Measurements from ENCODE around the gene DCC.

Gene DCC

DNA sequence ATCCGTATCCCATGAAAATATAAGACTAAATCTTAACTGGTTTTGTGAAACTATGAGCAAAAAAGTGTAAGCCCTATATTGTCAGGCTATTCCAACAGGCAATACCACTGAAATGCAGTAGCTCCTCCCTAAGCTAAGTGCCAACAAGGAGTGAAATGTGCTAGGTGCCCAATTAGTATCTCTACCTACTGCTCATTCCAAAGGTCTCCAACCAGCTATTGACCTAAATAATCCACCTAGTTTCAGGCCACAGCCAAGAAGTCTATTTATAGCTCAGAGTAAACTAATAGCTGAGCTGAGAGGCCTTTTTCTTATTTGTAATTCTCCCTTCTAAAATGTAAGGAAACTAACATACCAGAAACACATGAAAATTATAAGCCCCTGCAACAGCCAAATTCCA lies 482.2 kb downstream of the DCC start:
- no peak for DNase-seq (ENCODE audit: low read depth in 2 of 2)

GRCh38 chr18:52824126-52824525 lies 484.1 kb downstream of the DCC start:
- DNase-seq (ENCODE audit: low read depth in 2 of 2), result no peak

DNA sequence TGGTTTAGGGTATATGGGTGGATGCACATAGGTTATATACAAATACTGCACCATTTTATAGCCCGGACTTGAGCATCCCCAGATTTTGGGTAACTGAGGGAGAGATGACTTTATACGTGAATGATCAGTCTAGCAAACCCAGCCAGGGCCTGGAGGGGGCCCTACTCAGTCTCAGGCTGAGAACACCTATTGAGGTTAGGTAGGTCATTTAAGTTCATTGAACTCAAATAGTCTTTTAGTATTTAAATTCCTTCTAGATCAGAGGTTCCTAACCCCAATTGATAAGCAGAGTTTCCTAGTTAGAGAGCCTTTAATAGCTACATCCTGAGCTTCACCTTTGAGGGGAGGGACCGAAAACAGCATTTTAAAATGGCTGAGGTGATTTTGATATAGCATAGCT lies 487.0 kb downstream of the DCC start:
- DNase-seq (ENCODE audit: low read depth in 2 of 2), result no peak

- DNase-seq (ENCODE audit: low read depth in 2 of 2), result no peak
Observed at GRCh38 chr18:52829320-52829719, 489.3 kb downstream of the DCC start.

- no peak for DNase-seq (ENCODE audit: low read depth in 2 of 2)
Observed at GRCh38 chr18:52829876-52830405, 489.9 kb downstream of the DCC start.

DNA sequence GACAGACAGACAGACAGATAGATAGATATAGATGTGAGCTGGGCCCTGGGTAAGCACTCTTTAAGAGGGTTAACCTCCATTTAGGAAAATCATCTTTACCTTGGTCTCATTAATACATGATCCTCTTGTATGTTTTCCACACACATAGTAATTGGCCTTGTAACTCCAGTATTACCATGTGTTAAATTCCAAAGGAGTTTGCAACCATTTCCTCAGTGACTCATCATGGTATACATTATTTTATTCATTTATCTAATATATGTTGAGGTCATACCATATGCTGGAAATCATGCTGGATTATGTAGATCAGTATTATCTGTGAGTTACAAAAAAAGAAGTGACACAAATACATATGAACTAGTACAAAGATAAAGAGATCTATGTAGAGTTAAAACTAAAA lies 504.3 kb downstream of the DCC start:
- DNase-seq (ENCODE audit: low read depth in 2 of 2), result no peak

GRCh38 chr18:52845036-52845435 lies 505.0 kb downstream of the DCC start:
- DNase-seq (ENCODE audit: low read depth in 2 of 2), result no peak

- no peak for DNase-seq (ENCODE audit: low read depth in 2 of 2)
Observed at GRCh38 chr18:52850031-52850560, 510.1 kb downstream of the DCC start.

- DNase-seq (ENCODE audit: low read depth in 2 of 2), result no peak
Observed at GRCh38 chr18:52861558-52861957, 521.6 kb downstream of the DCC start.

DNA sequence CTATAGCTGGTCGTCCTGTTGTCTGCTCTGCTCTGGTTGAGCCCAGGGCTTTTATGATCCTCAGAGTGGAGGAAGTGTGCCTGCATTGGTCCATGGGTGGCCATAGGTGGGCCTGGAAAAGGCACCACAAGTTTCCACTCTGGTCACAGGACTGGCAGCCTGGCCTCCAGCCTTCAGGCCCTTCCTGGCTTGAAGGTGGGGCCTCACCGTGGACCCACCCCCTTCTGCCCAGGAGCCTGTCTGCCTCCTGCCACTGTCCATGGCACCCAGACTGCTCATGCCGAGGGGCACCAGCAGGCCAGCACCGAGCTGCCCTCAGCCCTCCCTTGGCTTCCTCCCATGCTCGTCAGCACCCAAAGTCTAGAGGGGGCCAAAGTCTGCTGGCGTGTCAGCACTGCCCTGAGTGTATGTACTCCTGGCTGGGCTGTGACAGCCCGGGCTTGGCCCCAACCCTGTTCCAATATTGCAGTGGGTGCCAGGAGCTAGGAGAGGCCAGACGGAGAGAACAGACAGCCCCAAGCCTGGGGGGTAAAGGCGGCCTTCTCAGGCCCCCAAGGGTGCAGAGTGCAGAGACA lies 529.4 kb downstream of the DCC start:
- DNase-seq (ENCODE audit: low read depth in 2 of 2), result no peak

GRCh38 chr18:52869942-52870907 lies 530.2 kb downstream of the DCC start:
- no peak for DNase-seq (ENCODE audit: low read depth in 2 of 2)

DNA sequence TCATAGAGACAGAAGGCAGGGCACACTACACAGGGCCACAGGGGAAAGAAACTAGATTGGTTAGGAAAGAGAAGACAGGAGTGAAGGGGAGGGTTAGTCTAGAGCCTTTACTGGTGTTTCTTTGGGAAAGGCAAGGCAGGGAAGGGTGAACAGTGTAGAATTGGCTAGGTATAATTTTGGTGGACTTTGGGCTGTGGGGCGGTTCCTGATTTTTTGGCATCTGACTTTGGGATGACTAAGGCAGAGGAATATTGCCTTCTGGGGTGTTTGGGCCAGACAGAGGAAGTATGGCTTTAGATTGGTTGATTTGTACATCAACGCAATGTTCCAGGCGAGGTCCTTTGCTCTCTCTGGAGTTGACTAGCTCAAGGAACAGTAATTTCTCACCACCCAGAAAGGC lies 534.8 kb downstream of the DCC start:
- no peak for DNase-seq (ENCODE audit: low read depth in 2 of 2)

DNA sequence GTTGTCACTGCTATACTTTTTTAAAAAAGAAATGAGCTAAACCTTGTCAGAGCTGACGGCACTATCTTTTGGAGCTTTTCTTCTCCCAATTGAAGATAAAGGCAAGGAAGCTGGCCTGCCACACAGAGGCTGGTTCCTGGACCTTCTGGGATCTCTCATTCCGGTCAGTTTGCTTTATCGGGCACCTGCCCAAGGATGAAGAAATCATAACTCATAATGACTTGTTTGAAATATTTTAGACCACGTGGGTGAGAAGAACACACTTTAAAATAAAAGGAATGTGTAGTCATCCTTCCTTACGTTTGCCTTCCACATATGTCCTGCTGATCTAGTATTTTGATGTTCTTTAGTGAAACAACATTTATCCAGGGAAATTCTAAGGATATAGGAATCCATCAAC lies 535.7 kb downstream of the DCC start:
- DNase-seq (ENCODE audit: low read depth in 2 of 2), result no peak

- DNase-seq (ENCODE audit: low read depth in 2 of 2), result no peak
Observed at GRCh38 chr18:52888014-52888413, 548.0 kb downstream of the DCC start.

- DNase-seq (ENCODE audit: low read depth in 2 of 2), result no peak
Observed at GRCh38 chr18:52894801-52895200, 554.8 kb downstream of the DCC start.

DNA sequence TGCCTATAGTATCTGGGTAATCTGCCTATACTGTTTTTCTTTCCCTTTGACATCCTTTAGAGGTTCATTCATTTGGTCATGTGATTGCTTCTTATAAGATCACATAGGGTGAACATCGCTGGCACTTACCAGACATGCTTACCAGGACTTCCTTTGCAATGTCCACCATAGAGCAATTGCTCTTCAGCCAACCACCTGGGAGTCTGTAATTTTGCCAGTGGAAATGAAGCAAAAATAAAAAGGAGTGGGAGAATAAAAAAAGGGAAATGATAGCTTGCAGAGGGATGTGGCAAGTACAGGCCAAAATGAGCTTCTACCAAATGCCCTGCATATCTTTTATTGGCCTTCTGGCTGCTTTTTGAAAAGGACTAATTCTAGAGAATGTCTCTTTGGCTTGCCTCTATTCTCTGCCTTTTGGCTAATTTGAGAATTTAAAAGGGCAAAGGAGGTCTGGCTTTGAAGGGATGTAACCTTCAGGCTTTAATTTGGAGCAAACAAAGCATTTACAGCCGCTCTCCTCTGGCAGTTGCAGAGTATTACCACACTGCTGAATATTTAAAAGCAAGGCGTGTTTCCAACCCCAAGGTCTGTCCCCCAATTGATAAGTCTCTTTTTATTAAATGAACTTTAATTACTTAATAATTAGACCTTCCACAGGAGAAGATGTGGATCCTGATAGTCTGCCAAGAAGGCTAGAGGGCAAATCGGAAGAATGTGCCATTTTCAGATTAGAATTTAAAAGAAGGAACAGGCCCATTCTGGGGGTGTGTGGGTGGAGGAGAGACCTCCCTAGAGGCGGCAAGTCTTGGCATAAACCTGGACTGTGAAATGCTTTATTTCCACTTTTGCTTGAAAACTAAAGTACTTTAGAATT lies 557.9 kb downstream of the DCC start:
- DNase-seq (ENCODE audit: low read depth in 2 of 2), result no peak

GRCh38 chr18:52898485-52899058 lies 558.6 kb downstream of the DCC start:
- no peak for DNase-seq (ENCODE audit: low read depth in 2 of 2)

DNA sequence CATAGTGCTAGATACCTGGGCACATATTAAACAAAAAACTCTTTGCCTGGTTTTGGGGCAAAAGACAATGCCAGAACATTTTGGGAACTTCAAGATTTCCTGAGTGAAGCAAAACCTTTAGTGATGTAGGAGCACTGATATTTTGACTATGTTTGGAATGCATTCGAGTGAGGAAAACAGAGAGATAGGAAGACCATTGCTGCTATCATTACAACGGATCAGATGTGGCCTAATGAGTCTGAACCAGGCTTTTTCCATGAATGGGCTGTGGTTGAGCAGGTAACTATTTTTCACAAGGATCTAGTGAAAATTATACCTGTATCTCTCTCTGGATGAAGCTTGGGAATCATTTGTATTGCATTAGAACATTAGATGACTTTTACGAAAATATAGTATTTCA lies 562.2 kb downstream of the DCC start:
- DNase-seq (ENCODE audit: low read depth in 2 of 2), result no peak

- DNase-seq (ENCODE audit: low read depth in 2 of 2), result no peak
Observed at GRCh38 chr18:52903857-52904256, 563.9 kb downstream of the DCC start.

DNA sequence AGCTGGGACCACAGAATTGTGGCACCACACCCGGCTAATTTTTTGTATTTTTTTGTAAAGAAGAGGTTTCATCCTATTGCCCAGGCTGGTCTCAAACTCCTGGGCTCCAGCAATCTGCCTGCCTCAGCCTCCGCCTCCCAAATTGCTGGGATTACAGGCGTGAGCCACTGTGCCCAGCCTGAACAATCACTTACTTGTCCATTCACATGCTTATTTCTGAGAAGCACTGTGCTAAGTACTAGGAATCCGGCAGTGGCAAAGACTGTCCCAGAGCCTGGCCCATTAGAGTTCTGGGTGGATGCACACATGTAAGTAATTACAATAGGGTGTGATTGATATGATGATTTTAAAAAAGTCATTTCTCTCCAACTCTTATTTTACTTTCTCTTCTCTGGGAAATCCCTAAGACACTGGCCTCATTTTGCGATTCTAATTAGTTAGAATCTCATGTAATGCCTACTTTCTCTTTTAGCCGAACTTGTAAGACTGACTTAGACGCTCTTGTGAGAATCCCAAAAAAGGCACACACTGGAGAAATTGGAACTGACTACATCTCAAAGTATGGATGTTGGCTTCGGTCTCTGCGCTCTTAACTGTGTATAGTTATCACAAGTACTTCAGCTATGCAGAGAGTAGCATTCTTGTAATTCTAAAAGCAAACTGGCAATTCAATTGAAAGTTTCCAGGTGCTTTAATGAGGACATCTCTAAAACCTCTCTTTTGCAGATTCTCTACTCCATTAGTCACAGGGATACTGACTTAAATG lies 567.7 kb downstream of the DCC start:
- no peak for DNase-seq (ENCODE audit: low read depth in 2 of 2)

DNA sequence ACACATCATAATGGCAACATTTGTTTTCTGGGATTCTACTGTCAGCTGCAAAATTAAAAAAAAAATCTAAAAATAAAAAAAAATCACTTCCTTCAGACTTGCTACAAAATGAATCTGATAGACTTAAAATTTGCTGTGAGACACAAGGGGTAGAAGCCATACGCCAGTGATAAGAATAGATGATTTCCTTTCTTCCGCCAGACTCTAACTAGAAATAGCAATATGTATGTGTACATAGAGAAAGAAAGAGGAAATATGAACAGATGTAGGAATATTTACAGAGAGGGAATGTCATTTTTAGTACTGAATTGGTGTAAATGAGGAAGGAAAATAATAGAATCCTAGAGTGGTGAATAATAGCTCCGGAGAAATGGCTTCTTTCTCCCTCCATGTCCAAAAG lies 574.2 kb downstream of the DCC start:
- no peak for DNase-seq (ENCODE audit: low read depth in 2 of 2)

Measured in activated CD8-positive, alpha-beta memory T cell treated with anti-CD3 and anti-CD28 coated beads for 4 hours (primary cell).